Suppressor macrophage treated with lipopolysaccharide for 1 hour (primary cell): ENCODE results near the gene KRIT1.
A peak's percentile ranks its signal among the peaks of the same experiment; 100 is the strongest.

Experiments used
- DNase-seq, 3 donors: peaks; one replicate each; pipeline ENCODE4 v3.0.0-alpha.2; 2020 to 2022

The KRIT1 gene

DNA sequence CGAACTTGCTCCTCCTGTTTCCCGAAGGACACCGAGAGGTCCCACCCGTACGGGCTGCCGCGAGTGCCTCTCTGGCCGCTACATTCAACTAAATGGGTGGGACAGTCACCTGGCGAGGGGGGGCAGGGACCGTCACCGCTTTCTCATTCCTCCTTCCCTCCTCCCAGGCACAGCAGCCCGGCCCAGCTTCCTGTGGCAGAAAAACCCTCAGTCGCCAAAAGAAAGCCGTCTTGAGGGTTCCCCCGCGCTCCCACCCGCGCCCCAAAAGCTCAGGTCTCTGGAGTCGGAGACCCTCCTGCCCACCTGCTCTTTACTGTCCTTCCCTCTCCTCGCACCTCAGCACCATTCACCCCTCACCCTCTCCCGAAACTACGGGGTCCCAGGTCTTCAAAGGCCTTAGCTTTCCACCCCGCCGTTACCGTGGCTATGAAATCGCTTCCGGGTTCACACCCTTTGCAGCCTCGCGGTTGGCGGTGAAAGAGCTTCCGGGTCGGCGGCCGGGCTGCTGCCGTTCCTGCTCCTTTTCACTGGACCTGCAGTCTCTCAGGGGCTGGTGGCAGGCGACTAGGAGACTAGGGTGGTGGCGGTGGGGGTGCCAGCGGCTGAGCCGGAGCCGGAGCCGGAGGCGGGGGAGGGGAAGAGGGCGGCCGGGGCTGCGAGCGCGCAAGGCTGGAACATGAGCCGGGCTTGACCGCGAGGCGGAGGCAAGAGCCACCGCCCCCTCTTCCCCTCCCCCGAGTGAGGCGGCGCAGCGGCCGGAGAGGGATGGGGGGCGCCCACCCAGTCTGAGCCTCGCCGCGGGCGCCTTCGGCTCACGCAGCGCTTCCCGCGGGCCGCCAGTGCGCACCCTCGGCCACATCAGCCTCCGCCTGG is at the start of gene KRIT1, which contains the start of gene ANKIB1:
TSS of gene KRIT1 (minus strand) at position 428 of the 873 bp plus-strand sequence. CDS start 3,779 bp downstream, outside the sequence.
TSS of gene ANKIB1 (plus strand) at position 488 of the 873 bp plus-strand sequence. CDS start 49,005 bp downstream, outside the sequence.
- peak; percentile 85 to 91 (median 87) for DNase-seq

DNA sequence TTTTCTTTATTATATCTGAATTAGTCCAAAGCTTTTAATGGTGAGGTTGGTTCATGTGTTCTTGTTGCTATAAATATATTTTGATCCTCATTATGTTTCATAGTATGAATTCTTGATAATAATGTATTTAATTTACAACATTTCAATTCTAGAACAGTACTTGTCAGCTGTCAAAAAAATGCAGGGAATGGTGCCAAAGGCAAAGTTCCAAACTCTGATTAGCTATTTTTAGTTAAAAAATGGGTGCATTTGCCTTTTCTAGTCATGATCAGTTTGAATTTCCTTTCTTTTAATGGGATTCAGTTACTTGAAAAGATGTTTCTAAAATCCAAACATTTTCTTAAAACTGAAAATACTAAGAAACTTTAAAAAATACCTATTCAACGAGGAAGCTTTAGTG is 49.7 kb upstream of the KRIT1 start:
- DNase-seq: no peak

DNA sequence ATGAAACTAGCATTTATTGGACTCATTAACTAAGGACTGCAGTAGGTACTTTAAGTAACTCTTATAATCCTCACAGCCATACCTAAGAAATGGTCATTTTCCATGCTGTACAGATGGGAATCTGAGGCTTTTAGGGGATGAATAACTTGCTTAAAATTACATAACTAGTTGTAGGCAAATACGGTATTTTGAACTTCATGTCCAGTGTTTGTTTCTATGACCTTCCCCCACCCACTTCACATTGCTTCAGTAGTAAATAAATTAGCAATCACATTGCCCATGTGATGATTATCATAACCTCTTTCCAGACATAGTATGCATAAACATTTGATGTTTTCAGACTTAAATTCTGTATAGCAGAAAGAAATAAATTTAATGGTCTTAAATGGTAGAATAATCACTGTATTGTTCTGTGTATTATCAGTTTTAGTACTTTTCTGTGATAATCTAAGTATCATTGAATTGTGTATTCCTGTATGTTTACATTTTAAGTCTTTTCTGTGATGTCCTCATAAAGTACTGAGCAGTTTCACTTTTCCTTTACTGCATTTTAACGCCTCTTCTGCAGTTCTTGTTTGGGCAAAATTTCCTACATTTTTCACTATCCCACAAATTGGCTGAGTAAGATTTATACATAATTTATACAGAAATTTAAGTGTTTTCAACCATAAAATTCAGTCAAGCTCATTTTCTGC is 48.3 kb upstream of the KRIT1 start:
- peak in 2 of 3 donors; percentile 11 to 21 for DNase-seq

DNA sequence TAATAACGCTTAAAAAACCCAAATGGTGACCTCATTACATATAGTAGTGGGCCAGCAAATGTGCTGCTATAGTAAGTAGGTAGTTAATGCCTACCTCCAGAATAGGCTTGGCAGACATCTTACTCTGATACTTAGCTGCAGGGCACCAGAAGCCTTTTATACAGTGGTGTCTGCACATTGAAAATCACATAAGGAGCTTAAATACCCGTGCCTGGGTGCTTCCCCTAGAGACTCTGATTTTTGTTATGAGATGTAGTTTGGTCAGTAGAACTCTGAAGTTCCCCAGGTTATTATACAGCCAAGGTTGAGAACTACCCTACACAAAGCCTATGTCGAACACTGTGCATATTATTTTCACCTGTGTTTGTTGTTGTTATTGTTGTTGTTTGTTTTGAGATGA is 47.3 kb upstream of the KRIT1 start:
- no peak for DNase-seq

DNA sequence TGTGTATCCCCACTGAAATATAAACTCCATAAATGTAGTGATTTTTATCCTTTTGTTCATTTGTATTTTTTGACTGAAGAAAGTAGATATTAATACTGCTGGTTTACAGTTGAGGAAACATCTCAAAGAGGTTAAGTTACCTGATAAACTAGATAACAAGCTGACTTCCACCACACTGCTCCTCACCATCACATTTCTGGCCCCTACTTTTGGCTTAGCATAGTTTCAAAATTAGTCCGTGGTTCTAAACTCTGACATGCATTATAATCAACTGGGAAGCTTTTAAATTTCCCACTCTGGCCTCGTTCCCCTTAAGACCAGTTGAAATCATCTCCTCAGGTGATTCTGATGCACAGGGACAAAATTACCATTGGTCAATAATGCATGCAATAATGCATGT is 43.6 kb upstream of the KRIT1 start:
- no peak for DNase-seq

DNA sequence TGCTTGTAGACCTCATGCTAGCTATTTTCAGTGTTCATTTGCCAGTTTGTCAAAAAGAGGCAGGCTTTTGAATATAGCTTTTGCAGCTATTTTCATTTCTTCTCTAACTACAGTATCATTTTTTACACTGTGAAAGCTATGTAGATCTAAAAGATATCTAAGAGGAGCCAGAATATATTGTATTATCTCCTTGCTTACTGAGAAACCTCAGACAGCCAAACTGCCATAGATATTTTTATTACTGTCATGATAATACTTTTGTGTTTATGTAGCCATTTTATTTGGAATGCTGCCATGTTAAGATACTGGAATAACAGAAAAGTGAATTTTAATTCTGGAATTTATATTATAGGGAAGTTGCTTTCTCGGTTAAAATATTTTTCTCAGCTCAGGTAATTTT is 37.2 kb upstream of the KRIT1 start:
- DNase-seq: no peak

DNA sequence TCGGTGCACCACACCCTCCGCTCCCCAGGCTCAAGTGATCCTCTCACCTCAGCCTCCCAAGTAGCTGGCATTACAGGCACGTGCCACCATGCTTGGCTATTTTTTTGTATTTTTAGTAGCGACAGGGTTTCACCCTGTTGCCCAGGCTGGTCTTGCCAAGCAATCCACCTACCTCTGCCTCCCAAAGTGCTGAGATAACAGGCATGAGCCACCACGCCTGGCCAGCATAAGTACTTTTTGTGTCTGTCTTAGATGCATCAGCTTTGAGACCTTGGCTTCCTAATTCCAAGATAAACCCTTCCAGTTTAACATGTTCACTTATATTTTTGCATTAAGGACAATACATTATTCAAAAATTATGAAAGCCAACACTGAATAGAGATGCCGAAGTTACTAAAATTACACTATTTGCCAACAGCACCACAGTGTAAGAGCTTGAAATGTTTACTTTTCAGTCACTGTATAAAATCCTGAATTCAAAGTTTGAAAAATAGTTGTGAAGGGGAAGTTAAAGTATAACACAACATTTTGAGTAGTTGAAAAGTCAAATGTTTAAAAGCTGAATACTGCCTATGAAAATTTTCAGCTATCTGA is 36.6 kb upstream of the KRIT1 start:
- DNase-seq: no peak

DNA sequence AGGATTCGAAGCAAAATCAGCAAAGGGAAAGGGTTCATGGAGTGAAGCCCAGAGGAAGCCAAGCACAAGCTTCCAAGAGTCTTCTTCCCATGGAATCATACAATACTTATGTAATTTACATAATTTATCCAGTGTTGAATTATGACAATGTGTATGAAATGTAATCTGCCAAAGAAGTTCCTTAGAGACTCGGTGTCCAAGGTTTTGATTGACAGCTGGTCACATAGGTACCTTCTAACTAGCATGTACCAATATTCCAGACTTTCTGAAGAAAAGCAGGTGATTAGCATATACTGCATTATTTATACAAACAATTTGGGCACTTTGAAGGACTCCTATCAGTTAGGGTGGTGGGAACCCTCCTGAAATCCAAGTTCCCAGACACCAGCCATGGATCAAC is 35.3 kb upstream of the KRIT1 start:
- DNase-seq: no peak

DNA sequence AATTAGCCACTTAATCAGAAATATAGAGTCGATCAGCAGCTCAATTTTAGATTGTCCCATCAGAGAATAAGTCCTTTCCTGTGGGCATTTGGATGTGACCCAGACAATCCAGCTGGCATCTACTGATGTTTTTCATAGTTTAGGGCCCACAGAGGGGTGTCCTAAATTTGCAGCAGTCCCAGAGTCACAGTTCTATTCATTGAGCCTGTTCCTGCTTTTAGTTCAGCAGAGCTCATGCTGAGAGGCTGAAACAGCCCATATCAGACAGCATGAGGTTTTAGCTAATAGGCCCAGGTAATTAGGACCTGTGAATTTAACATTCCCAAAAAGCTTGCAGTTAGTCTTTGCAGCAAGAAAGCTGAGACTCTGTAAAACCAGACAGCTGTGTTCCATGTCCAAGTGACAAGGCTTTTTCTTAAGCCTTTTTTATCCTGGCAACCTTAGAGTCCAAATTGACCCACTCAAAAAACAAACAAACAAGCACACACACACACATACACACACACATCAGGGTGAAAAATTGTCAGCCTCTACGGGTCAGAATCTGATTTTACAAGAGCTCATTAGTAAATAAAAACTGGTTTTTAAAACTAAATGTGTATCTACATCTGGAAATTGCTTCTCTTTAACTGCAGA is 33.8 kb upstream of the KRIT1 start:
- DNase-seq: no peak

DNA sequence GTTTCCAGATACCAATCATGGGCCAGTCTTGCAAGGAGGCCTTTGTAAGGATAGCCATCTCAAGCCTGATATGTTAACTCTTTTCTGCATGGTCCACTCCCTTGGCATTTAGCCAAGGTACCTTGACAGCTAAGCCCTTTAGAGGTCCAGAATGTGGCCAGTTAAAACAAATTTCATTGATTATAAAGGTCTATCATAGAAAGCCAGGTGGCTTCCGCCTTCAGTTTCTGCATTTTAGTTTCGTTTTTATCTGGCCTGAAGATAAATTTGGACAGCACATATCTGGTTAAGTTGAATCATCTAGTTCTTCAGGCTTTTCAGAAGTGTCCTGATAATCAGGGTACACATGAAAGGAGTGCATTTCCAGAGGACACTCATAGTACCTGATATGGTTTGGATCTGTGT is 30.7 kb upstream of the KRIT1 start:
- DNase-seq: no peak

DNA sequence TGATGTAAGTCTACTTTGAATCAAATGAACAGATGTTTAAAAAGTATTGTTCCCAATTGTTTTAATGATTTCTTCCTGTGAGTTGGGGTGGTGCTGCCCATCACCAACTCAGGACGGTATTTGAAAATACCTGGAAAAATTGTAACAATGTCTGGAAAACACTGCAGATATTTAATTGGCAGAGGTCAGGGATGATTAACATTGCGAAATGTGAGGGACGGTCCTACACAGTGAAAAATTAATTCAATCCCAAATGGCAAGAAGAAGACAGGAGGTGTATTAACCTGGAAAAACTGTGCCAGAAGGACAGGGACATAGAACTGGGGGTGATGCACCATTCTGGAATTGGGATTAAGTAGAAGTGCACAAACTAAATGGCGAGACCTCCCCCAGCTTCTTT is 29.6 kb upstream of the KRIT1 start:
- no peak for DNase-seq

DNA sequence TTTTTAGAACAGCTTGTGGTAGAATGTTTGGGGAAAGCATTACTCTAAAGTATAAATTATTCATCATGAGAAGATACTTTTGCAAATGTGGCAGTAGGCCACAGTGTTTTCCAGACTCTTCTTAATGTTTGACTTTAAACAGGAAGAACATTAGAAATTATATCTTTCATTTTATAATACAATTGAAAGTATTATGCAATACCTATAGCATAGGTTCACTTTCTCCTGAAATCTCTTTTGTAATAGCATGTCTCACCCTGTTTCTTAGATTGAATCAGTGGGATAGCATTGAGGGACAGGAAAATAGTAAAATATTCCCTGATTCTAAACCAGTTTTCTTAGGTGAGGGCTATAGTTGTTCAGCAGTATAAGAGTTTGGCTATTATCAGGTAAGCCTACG is 23.2 kb upstream of the KRIT1 start:
- no peak for DNase-seq

DNA sequence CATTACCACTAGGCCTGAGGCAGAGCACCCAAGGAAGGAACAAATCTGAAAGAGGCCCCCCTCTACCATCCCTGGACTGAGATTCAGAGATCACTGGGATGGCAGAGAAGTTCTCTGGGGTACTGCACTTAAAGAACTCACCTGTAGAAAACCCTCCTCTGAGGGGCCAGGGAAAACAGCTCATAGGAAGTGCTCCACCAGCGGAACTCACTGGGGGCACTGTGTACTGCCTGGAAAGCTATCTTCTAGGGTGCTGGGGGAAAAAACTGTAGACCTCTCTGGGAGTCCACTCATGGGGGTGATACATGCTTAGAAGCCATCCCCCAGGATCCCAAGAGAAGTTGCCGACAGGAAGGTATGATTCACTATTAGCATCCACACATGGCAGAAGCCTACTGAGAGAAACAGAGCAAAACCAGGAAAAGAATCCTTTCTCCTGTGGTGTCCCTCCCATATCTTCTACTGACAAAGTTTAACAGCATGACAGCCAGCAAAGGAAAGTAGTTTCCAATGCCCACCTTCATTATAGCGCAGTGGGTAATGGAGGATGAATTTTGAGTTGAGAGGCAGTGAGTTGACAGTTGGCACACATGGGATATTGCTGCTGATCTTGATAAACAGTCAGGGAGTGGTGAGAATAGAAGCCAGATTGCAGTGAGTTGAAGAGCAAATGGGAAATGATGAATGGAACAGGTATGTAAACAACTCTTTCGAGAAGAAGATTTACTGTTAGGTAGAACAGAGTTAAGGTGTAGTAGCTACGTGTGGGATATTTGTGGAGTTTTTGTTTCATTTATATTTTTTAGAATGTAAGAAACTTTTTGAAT is 20.9 kb upstream of the KRIT1 start:
- DNase-seq: no peak

DNA sequence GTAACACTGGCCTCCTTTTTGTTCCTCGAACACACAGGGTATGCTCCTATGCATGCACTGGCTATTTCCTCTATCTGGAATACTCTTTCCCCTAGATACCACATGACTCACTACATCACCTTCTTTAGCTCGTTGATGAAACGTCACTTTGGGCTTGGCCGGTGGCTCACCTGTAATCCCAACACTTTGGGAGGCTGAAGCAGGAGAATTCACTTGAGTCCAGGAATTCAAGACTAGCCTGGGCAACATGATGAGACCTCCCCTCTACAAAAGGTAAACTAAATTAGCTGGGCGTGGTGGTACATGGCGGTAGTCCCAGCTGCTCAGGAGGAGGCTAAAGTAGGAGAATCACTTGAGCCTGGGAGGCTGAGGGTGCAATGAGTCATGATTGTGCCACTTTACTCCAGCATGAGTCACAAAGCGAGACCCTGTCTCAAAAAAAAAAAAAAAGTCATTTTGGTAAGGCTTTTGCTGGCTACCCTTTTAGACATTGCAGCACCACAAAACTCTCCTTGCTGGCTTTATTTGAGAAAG is 14.6 kb upstream of the KRIT1 start:
- DNase-seq: no peak

DNA sequence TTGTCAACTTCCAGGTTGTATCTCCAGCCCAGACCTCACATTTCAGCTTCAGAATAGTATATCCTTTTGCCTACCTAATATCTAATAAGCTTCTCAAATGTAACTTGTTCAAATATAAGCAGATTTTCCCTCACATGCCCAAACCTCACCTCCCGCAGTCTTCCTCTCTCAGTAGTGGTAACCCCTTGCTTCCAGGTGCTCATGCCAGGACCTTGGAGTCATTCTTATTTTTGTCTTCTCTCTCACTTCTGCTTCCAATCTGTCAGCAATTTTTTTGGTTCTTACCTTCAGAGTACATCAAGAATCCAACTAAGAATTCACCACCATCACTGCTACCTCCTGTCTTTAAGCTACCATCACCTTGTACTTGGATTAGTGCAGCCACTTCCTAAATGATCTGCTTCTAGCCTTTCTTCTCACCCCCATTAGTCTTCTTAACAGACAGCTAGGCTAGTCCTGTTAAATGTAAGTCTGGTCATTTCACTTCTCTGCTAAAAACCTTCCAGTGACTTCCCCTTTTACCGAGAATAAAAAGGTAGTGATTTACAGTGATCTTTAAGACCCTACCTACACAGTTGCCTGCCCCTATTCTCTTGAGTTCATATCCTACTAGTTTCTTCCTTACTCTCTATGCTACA is 14.0 kb upstream of the KRIT1 start:
- no peak for DNase-seq

DNA sequence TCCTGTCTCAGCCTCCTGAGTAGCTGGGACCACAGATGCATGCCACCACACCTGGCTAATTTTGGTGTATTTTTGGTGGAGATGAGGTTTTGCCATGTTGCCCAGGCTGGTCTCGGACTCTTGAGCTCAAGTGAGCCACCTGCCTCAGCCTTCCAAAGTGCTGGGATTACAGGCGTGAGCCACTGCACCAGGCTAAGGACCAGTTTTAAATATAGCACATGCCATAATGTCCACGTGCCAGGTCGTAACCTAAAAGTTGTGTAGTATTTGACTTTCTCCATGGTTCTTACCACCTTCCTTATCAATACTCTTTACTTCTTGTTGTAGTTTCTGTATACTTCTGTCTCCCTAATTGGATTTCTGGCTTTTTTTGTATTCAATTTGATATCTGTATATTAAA is 13.3 kb upstream of the KRIT1 start:
- DNase-seq: no peak

DNA sequence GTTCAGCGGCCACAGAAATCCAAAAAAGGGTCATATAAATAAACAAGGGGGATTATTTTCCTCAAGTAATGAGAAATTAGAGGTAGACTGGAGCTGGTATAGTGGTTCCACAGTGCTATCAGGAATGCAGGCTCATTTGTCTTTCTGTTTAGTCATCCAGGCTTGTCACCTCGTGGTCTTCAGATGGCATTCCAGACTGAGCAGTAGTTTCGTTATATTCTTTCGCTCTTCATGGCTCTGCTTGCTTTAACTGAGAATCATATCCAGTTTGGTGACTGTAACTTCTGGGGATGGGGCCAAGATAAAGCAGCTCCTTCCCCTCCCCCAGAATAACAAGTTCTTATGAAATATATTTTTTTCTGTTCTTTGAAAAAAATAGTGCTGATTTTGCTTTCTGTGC is 9.6 kb upstream of the KRIT1 start:
- DNase-seq: no peak

DNA sequence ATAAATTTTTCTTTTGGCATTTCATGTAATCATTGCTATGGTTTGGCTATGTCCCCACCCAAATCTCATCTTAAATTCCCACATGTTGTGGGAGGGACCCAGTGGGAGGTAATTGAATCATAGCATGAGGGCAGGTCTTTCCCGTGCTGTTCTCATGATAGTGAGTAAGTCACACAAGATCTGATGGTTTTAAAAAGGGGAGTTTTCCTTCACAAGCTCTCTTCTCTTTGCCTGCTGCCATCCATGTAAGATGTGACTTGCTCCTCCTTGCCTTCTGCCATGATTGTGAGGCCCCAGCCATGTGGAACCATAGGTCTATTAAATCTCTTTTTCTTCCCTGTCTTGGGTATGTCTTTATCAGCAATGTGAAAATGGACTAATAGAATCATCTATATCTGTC is 9.1 kb upstream of the KRIT1 start:
- DNase-seq: peak; percentile 16 to 45 (median 20)

DNA sequence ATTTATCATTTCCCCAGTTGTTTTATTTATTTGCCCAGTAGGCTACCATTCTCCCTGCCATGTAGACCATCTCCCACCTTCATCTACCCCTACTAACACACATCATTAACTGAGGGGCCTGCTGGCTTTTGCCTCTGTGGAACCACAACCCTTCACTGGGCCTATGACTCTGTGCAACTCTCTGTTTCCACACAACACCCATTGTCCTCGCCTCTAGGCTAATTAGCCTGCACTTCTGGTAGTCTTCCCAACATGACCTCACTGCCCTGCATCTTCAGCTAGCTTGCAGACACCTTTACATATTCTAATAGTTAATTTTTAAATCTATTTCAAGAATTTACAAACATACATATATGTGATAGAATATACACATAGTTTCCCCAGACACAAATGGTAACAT is 7.5 kb upstream of the KRIT1 start:
- DNase-seq: no peak

DNA sequence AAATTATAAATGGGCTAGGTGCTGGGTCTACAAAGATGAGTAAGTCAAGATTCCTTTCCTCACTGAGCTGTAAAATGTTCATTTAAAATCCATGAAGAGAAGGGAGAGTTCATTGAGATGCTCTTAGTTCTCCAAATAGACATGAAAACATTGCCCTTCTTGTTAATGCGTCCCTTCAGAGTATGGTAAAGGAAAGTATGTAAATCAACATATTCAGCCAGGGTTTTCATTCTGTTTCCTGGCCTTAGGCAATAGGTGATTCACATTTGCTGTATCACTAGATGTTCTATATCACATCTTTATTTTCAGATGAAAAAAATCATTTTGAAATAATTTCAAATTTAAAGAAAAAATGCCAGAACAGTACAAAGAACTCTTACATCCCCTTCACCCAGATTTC is 5.5 kb upstream of the KRIT1 start:
- DNase-seq: no peak

DNA sequence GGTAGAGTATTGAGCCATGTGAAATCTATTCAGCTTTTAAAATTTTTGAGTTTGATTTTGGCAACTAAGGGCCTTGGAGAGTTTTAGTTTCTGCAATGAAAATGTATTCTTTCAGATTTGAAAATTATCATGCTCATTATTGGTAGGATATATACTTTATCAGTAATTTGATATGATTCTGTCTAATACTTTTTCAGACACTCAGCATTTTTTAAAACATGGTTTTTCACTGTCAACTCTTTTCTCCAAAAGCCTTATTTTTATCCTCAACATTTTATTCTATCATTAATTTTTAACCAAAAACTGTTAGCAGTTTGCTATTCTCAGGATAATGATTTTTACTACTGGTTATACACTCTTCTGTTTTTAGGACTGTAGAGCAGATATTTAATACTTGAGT is 4.9 kb upstream of the KRIT1 start:
- no peak for DNase-seq
